Ovary (tissue), 9 donors: ENCODE results near the gene HSPH1. TPM values are rescaled to one million over a fixed set of nuclear protein-coding genes. Genes with fewer than 3 reads are reported as not detected.
"Not testable (repeated sequence)": the region's sequence is repeated elsewhere in the genome, so short reads cannot be mapped to it uniquely, and the experiment has no call there.

Source experiments
- DNase-seq, 5 donors: peaks; one replicate each; pipeline ENCODE4 v3.0.0-alpha.2; 2019 to 2020
- H3K27ac ChIP-seq, 2 donors: fragments of 200-600 bp; one replicate each; pipeline versions ENCODE4 v1.5.1 to v1.8.0; 2019 to 2022
- H3K27me3 ChIP-seq: fragments of 200-600 bp; one replicate; pipeline ENCODE4 v1.8.0; 2022
- H3K36me3 ChIP-seq: fragments of 200-600 bp; sonication (generic); one replicate; pipeline ENCODE4 v1.5.1; 2019
- H3K4me1 ChIP-seq: one replicate; pipeline ENCODE4 v1.8.1; 2013; ENCODE audit warnings: mild to moderate bottlenecking, moderate library complexity; ENCODE audit not compliant: insufficient read depth
- H3K4me3 ChIP-seq: fragments of 200-600 bp; sonication (generic); one replicate; pipeline ENCODE4 v1.5.1; 2017
- H3K9me3 ChIP-seq, 2 donors: fragments of 200-600 bp in 1 of 2; sonication (generic) in 1 of 2; one replicate each; pipeline versions ENCODE4 v1.5.1 to v1.8.1; 2013 to 2019; ENCODE audit warnings: mild to moderate bottlenecking in 1 of 2, moderate library complexity in 1 of 2
- EP300 ChIP-seq: sonication (generic); formaldehyde crosslinking; IDR thresholded peaks from one replicate; pipeline ENCODE4 v1.6.1; 2017; ENCODE audit warnings: antibody characterized with exemption
- POLR2A ChIP-seq: fragments of 450-650 bp; IDR thresholded peaks from one replicate; pipeline ENCODE4 v1.6.1; 2017; ENCODE audit warnings: antibody characterized with exemption, mild to moderate bottlenecking, moderate library complexity
- WGBS, 3 donors: extraction: QIAGEN DNeasy Blood & Tissue Kit in 1 of 3; methylation state at CpG; one replicate each; pipeline versions ENCODE4 v1.1.5 to v1.1.7; 2013 to 2017; 5-methylcytosine and 5-hydroxymethylcytosine counted together
- intact Hi-C, 4 donors: fragments of 100-400 bp; cut with DNase I; formaldehyde crosslinking; loops; one replicate each; pipeline versions ENCODE4 v1.11.0 to v1.15.1; 2022 to 2023
- polyA plus RNA-seq, 2 donors: library from polyadenylated mRNA; stranded (reverse); fragments of 200-250 nt in 1 of 2; fragments of 350-450 nt in 1 of 2; fragmentation: Illumina TruSeq in 1 of 2; extraction: RNeasy Lipid Tissue Mini Kit (QIAGEN cat#74804) in 1 of 2; gene quantifications; one replicate each; pipeline ENCODE4 v1.2.3, GENCODE V29; 2013 to 2014
- total RNA-seq, 7 donors: library from RNA; depleted of rRNA in 2 of 7; stranded (reverse); fragments of >200 nt in 2 of 7; fragmentation: NEBNext Ultra II Directional in 3 of 7; extraction: Animal tissue kit (Norgen Biotek cat#: 25700) in 3 of 7; gene quantifications; one replicate each; pipeline versions ENCODE4 v1.1.0 to v1.2.4, GENCODE V29; 2016 to 2023
- TF ChIP-seq, protein P1 (sequence below), 3 donors: fragments of 450-650 bp in 2 of 3; fragments of 200-600 bp in 1 of 3; IDR thresholded peaks; one replicate each; pipeline versions ENCODE4 v1.5.1 to v1.8.0; 2016 to 2022; ENCODE audit warnings: antibody characterized with exemption in 3 of 3, mild to moderate bottlenecking in 1 of 3
- donor health status: DM: no; HTN: no; CAD: no; lungs with moderate emphysema.
- donor health status: DM: no; HTN: no; CAD: no.
- donor health status: Bipolar disorder and iron deficiency.
- donor health status: DM: yes; HTN: yes; CAD: no.
- donor health status: DM: no; HTN: no; CAD: no.
- donor health status: DM: yes; HTN: yes; CAD: no.

Gene HSPH1
- total and polyA plus RNA-seq, 9 donors = 16.0 to 93.2 (median 52.7) TPM

DNA sequence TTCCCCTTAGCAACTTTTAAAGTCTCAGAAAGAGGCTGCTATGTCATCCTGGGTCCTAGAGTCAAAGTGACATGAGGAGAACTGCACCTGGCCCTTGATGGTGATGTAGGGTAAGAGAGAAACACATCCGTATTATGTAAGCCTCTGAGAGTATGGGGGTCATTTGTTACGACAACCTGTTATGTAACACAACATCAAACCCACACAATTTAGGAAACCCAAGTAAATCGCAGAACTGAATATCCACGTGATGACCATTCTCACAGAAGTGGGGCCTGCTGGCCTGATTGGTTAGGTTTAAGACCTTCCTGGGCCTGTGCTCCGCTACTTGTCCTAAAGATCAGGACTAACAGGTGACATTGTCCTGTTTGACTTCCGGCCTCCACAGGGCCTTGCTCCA lies 22.7 kb upstream of the HSPH1 start:
- Histone ChIP-seq H3K27ac (no peak overlapping the region), H3K4me1 (no peaks in the 10 kb centered on the region), H3K36me3 (no peaks in the 10 kb centered on the region), H3K4me3 (no peak overlapping the region), H3K27me3 (no peaks in the 10 kb centered on the region), H3K9me3 (no peaks in the 10 kb centered on the region)
- intact Hi-C loops = no loop called here
- TF ChIP-seq EP300 (no peak), POLR2A (no peak)
- TF ChIP-seq, protein P1, sequence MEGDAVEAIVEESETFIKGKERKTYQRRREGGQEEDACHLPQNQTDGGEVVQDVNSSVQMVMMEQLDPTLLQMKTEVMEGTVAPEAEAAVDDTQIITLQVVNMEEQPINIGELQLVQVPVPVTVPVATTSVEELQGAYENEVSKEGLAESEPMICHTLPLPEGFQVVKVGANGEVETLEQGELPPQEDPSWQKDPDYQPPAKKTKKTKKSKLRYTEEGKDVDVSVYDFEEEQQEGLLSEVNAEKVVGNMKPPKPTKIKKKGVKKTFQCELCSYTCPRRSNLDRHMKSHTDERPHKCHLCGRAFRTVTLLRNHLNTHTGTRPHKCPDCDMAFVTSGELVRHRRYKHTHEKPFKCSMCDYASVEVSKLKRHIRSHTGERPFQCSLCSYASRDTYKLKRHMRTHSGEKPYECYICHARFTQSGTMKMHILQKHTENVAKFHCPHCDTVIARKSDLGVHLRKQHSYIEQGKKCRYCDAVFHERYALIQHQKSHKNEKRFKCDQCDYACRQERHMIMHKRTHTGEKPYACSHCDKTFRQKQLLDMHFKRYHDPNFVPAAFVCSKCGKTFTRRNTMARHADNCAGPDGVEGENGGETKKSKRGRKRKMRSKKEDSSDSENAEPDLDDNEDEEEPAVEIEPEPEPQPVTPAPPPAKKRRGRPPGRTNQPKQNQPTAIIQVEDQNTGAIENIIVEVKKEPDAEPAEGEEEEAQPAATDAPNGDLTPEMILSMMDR (IDR thresholded peaks at IDR 0.05) = no peak
- 92 to 93% (median 92%) methylated on average over 6 of the region's 6 CpGs for WGBS, 3 donors
- no peak for DNase-seq

DNA sequence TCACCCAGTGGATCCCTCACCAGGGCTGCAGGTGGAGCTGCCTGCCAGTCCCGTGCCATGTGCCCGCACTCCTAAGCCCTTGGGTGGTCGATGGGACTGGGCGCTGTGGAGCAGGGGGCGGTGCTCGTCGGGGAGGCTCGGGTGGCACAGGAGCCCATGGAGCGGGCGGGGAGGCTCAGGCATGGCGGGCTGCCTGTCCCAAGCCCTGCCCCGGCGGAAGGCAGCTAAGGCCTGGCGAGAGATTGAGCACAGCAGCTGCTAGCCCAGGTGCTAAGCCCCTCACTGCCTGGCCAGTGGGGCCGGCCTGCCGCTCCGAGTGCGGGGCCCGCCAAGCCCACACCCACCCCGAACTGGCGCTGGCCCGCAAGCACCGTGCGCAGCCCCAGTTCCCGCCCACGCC lies 21.3 kb upstream of the HSPH1 start:
- H3K9me3 ChIP-seq = no peaks in the 10 kb centered on the region
- H3K4me1 ChIP-seq = no peaks in the 10 kb centered on the region
- TF ChIP-seq EP300 (no peak), POLR2A (no peak)
- TF ChIP-seq, protein P1 (IDR thresholded peaks at IDR 0.05) = no peak
- no peak overlapping the region for H3K4me3 ChIP-seq
- H3K27ac ChIP-seq = no peak overlapping the region
- no peaks in the 10 kb centered on the region for H3K36me3 ChIP-seq
- 94 to 97% (median 96%) methylated on average over 26 of the region's 26 CpGs for WGBS, 3 donors
- H3K27me3 ChIP-seq = no peaks in the 10 kb centered on the region
- no peak for DNase-seq
- intact Hi-C loops = no loop called here

DNA sequence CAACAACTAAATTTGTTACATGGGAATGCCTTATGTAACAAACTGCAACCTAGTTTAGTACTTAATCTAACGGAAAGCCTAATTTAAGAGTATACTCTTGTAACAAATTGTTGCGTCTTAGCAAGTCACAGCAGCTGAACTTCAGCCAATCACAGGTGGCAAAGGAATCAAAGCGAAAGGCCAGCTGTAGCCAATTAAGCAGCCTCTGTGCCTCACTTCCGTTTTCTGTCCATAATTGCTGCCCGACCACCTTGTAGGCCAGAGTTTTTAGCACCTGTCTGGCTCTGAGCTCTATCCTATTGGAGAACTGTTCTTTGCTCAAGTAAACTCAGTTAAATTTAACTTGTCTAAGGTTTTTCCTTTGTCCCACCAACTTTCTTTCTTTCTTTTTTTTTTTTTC lies 18.1 kb upstream of the HSPH1 start:
- intact Hi-C loops = loop anchor here in 1 of 4 donors (5.0 kb wide), 1 partner anchor 427 kb away; no protein-coding TSS in a partner anchor
- WGBS, 3 donors = 80 to 89% (median 86%) methylated on average over 5 of the region's 5 CpGs
- TF ChIP-seq EP300 (no peak), POLR2A (no peak)
- TF ChIP-seq, protein P1 (IDR thresholded peaks at IDR 0.05) = no peak
- no peaks in the 10 kb centered on the region for H3K9me3 ChIP-seq
- no peak for DNase-seq
- H3K4me1 ChIP-seq = no peaks in the 10 kb centered on the region
- no peak overlapping the region for H3K27ac ChIP-seq
- no peaks in the 10 kb centered on the region for H3K36me3 ChIP-seq
- H3K4me3 ChIP-seq = no peak overlapping the region
- no peaks in the 10 kb centered on the region for H3K27me3 ChIP-seq

DNA sequence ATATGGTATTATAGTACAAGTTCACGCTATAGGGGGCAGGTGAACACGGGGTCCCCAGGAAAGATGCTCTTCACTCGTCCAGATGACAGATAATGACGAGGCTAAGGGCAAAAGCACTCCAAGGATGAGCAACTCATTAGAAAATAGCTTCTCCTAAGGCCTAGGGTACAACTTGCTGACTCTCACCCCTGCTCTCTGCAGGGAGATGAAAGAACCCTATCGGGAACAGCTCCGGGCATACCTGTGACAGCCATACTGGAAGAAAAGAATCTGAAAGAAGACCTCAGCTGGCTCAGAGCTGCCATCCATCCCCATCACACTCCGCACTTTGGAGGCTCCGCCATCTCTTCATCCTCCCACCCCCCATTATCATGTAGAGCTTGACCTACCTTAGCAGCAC lies 17.5 kb upstream of the HSPH1 start:
- Histone ChIP-seq H3K36me3 (no peaks in the 10 kb centered on the region), H3K4me3 (no peak overlapping the region), H3K4me1 (no peaks in the 10 kb centered on the region), H3K27ac (no peak overlapping the region), H3K9me3 (no peaks in the 10 kb centered on the region), H3K27me3 (no peaks in the 10 kb centered on the region)
- DNase-seq = no peak
- WGBS, 3 donors = 93 to 95% (median 95%) methylated on average over 8 of the region's 8 CpGs
- TF ChIP-seq POLR2A (no peak), EP300 (no peak)
- TF ChIP-seq, protein P1 (IDR thresholded peaks at IDR 0.05) = no peak
- intact Hi-C loops = loop anchor here in 1 of 4 donors (5.0 kb wide), 1 partner anchor 427 kb away; no protein-coding TSS in a partner anchor

DNA sequence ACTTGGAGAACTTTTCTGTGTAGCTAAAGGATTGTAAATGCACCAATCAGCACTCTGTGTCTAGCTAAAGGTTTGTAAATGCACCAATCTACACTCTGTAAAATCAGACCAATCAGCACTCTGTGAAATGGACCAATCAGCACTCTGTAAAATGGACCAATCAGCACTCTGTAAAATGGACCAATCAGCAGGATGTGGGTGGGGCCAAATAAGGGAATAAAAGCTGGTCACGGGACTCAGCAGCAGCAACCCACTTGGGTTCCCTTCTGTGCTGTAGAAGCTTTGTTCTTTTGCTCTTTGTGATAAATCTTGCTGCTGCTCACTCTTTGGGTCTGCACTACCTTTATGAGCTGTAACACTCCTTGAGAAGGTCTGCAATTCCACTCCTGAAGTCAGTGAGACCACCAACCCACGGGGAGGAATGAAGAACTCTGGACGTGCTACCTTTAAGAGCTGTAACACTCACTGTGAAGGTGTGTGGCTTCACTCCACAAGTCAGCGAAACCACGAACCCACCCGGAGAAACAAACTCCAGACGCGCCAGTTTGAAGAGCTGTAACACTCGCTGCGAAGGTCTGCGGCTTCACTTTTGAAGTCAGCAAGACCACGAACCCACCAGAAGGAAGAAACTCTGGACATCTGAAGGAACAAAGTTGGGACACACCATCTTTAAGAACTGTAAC lies 16.2 kb upstream of the HSPH1 start:
- not testable (repeated sequence) for H3K36me3 ChIP-seq, H3K27me3 ChIP-seq, H3K4me3 ChIP-seq, DNase-seq, H3K27ac ChIP-seq, H3K4me1 ChIP-seq, H3K9me3 ChIP-seq
- WGBS, 3 donors = 93 to 95% (median 95%) methylated on average over 12 of the region's 12 CpGs
- intact Hi-C loops = loop anchor here in 1 of 4 donors (5.0 kb wide), 1 partner anchor 426 kb away; no protein-coding TSS in a partner anchor
